Right ventricle myocardium inferior (tissue), 1 donor: ENCODE measurements around the gene FEN1. TPM values are rescaled to one million over a fixed set of nuclear protein-coding genes. Genes with fewer than 3 reads are reported as not detected.
A peak's percentile ranks its signal among the peaks of the same experiment; 100 is the strongest.

Experiments
- ATAC-seq: fragments of 200-7000 bp; cut with Tn5 transposase; one replicate; pipeline ENCODE4 v1.9.1; 2020; ENCODE audit warnings: mild to moderate bottlenecking, moderate library complexity
- DNase-seq: peaks from one replicate; pipeline ENCODE4 v3.0.0; 2021; ENCODE audit errors: missing footprints
- intact Hi-C: fragments of 100-400 bp; cut with DNase I; formaldehyde crosslinking; loops from one replicate; pipeline ENCODE4 v1.11.0; 2022
- long read RNA-seq: library from polyadenylated mRNA; unstranded; transcript quantifications from one replicate; pipeline ENCODE4 v2.0.0, GENCODE V29; 2021
- total RNA-seq: library from RNA; stranded (reverse); fragmentation: NEBNext Ultra II Directional; extraction: Animal tissue kit (Norgen Biotek cat#: 25700); gene quantifications from one replicate; pipeline ENCODE4 v1.2.1, GENCODE V29; 2021
- donor health status: DM: no; HTN: yes; CAD: no; lungs with severe emphysema.

FEN1 gene
- total RNA-seq = 7.0 TPM
- long read RNA-seq, transcript FEN1-201 (2 exons, 2,296 nt) = major isoform, 9 of 9 reads
- long read RNA-seq, partial matches to known transcripts = 0 of 9 reads
- long read RNA-seq, other reads (novel, unspliced or antisense) = 0 of 9 reads

GRCh38 chr11:61792310-61793082 is at the start of gene FEN1, which contains the start of gene TMEM258:
TSS of gene FEN1 (plus strand) at chr11:61792911. CDS start at chr11:61795362, 2,451 bp downstream.
TSS of gene TMEM258 (minus strand) at chr11:61792599. CDS start at chr11:61792558, 41 bp downstream.
- intact Hi-C loops = loop anchor here (2.0 kb wide), 2 partner anchors 290 to 316 kb away; no protein-coding TSS in a partner anchor
- DNase-seq = peak; percentile 95

GRCh38 chr11:61743486-61744095 is 49.1 kb upstream of the FEN1 start:
- DNase-seq (no peak), ATAC-seq (no peak)
- intact Hi-C loops = no loop called here

More at GRCh38 chr11:61792310-61793082, at the start of gene FEN1, which contains the start of gene TMEM258:
- peak; percentile 93 for ATAC-seq

DNA sequence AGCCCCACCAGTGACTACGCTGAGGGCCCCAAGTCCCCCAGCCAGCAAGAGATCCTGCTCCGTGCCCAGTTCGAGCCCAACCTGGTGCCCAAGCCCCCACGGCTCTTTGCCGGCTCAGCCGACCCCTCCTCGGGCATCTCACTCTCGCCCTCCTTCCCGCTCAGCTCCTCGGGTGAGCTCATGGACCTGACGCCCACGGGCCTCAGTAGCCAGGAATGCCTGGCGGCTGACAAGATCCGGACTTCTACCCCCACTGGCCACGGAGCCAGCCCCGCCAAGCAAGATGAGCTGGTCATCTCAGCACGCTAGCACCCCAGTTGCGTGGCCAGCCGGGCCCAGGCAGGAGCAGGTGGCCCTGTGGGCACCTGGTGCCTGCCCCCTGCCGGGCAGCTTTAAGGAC is 48.5 kb upstream of the FEN1 start:
- intact Hi-C loops = no loop called here
- no peak for ATAC-seq
- DNase-seq = no peak

DNA sequence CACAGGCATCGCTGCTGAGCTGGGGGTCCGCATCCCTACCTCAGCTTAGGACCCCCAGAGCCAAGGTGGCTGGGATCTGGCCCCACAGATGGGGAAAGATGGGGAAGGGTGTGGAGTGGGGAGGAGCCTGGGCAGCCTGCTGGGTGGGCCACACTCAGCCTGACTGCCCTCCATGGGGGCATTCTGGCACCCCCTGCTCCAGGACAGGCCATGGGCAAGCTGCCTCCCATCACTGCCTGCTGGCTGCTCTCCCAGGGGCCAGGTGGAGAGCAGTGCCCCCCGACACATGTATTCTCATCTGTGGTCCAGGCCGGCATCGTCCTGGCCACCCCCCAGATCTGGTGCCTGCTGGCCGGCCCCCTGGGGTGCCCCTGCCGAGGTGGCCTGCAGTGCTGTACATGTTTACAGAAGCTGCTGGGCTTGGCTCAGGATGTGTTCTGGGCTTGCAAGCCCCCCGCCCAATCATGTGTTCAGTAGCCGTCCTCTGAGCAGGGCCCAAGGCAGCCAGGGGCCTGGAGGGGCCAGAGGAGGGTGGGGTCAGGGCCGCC is 48.0 kb upstream of the FEN1 start:
- DNase-seq (no peak), ATAC-seq (no peak)
- intact Hi-C loops = no loop called here

DNA sequence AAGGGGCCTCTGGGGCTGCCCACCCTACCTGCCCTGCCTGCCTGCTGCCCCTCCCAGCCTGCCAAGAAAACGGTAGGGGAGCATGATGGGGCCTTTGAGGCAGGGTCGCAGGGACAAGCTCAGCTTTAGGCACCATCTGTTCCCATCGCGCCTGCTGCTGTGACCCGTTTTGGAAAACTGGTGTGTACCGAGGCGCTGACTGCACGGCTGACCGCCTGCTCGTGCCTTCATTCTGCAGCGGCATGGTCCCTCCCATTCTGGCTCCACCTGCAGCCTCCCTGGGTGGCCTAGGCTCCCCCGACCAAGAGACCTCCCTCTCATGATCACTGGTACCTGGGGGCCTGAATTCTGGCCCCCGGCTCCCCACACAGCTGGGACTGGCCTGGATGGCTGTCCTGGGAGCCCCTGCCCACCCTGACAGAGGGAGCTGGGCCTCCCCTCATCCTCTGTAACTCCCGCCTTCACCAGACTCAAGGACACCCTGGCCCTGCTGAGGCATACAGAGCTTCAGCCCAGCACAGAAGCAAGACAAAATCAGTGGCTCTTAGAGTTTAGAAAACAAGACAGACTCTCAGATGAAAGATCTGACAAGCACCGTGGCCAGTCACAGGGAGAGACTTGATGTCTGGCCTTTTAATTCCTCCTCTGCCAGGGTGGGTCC is 46.8 kb upstream of the FEN1 start:
- ATAC-seq = no peak
- intact Hi-C loops = no loop called here

DNA sequence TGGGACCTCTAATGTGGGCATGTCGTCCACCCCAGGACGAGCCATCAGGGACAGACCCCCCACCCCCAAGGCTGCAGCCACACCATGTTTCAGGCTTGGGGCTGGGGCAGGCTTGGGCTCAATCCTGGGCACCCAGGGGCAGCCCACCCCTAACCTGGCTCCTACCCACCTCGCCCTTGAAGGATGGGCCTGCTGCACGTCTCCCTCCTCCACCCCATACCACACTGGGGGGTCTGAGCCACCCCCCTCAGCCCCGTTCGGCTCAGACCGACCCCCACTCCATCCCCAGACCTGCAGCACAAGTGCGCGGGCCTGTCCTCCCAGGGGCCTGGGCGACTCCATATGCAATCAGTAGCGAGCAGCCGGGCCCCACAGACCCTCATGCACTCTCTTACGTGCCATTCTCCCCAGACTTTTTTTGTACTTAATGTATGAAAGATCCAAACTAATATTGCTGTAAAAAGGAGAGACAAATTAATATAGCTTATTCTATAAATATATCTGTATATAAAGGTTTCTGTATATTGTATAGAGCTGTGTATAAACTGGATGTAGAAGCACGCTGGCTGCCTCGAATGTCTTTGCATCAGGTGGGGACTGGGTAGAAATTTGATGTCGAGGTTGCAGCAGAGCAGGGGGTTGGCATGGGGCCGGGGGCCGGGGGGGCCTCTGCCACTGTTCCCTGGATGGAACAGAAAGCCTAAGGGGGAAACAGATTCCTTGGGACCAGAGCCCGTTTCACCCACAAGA is 46.1 kb upstream of the FEN1 start:
- no peak for DNase-seq
- intact Hi-C loops = no loop called here
- no peak for ATAC-seq

More for the DNA sequence above, 46.8 kb upstream of the FEN1 start:
- DNase-seq = no peak

DNA sequence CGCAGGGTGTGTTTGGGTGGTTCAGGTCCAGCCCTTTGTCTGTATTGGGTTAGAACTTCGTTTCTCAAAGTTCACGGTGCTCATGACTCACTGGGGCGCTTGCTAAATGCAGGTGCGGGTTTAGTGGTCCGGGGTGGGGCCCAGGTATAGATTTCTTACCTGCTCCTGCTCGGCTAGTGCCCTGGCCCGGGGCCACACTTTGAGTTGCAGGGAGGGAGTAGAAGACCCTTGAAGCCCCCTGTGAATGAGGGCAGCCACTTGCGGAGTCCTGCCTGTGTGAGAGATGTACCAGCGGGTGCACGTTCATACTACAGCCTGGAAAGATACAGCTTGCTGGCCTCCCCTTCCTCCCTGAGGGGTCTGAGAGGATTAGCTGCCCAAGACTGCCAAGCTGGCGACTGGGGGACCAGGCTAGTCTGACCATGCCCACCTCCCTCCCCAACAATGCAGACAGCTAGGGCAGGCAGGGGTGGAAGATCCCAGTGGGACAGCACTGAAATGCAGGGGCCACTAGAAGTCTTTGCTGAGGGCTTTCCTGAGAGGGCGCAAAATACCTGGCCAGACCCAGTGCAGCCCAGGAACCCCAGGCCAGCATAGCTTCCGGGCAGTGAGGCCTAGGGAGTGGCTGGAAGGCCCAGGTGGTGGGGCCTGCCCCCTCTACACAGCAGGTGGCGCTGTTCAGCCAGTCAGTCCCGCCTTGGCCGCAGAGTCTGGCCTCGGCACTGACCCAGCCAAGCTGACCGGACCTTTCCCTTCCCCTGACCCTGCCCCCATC is 45.3 kb upstream of the FEN1 start:
- intact Hi-C loops = no loop called here
- peak; percentile 88 for DNase-seq
- peak; percentile 83 for ATAC-seq

- peak; percentile 22 for ATAC-seq
- intact Hi-C loops = no loop called here
- no peak for DNase-seq
Observed at GRCh38 chr11:61747967-61748285, 44.8 kb upstream of the FEN1 start.

DNA sequence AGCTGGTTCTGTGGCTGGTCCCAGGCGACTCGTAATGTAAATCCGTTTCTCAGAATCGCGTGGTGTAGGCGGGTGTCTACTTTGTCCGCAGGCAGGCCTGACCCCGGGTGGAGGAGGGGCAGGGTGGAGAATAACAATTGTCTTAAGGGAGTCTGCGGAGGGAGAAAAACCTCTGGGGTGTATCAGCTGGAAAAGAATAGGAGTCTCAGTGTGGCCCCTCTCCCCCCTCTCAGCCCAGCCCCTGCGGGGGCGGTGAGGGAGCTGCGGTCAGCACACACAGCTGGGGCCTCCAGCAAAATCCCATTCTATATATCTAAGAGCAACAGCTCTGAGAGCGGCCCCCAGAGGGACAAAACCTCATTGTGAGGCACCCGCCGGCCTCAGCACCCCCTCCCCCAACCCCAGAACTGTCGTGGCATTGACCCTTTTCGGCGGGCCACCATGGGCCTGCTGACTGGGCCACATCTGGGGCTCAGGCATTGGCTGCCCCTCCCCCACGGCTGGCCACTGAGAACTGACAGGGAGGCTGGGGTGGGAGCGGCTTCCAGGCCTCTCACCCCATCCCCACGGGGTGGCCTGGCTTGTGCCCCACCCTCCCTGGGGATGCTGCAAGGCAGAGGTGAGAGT is 43.0 kb upstream of the FEN1 start:
- ATAC-seq (no peak), DNase-seq (no peak)
- intact Hi-C loops = no loop called here

DNA sequence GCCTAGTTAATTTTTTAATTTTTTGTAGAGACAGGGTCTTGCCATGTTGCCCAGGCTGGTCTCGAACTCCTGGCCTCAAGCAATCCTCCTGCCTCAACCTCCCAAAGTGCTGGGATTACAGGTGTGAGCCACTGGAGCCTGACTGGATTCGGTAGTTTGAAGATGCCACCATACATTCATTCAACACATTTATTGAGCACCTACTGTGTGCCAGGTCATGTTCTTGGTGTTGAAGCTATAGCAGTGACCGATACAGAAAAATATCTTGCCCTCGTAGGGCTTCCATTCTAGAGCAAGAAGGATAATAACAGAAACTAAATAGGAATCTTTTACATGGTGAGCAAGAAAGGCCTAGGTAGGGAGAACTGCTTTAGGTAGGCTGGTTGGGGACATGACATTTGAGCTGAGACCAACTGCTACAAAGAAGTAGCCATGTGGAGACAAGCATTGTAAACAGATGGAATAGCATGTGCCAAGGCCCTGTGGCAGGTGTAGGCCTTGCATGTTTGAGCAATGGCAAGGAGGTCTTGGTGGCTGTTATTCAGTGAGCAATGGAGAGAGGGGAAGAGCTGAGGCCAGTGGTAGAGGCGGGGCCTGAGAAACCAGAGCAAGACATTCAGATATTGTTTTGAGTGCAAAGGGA is 42.0 kb upstream of the FEN1 start:
- no peak for DNase-seq
- no peak for ATAC-seq
- intact Hi-C loops = no loop called here

- ATAC-seq (no peak), DNase-seq (no peak)
- intact Hi-C loops = no loop called here
Observed at GRCh38 chr11:61751384-61751783, 41.3 kb upstream of the FEN1 start.

- intact Hi-C loops = loop anchor here (2.0 kb wide), 1 partner anchor 356 kb away; no protein-coding TSS in a partner anchor
- ATAC-seq = peak; percentile 42
- no peak for DNase-seq
Observed at GRCh38 chr11:61752117-61752924, 40.4 kb upstream of the FEN1 start, which contains the start of gene MYRF. TSS of gene MYRF (plus strand) at chr11:61752636. CDS start at chr11:61752745, 109 bp downstream.

DNA sequence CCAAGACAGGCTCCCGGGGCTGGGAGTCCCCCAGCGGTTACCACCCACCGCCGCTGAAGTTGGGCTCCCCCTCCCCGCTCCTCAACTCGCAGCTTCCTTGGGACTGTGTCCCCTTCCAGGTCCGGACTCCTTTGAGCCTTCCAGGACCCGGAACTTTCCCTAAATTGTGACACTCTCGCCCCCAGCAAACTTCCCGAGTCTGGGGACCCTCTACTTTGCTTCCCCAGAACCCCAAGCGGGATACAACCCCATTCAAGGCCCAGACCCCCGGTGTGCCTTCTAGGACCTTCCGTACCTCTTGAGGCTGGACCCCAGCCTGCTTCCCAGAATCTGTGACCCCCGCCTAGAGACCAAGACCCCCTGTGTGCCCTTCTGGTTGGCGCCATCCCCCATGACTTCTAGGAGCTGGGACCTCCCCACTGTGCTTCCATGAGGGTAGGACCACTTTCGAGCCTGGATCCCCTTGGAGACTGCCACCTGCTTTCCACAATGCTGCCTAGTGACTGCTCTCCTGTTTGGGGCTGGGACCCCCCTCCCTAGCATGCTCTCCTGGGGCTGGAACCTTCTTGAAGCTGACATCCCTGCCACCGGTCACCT is 39.7 kb upstream of the FEN1 start:
- ATAC-seq (no peak), DNase-seq (no peak)
- intact Hi-C loops = loop anchor here (2.0 kb wide), 1 partner anchor 356 kb away; no protein-coding TSS in a partner anchor

- no peak for ATAC-seq
- intact Hi-C loops = loop anchor here (2.0 kb wide), 1 partner anchor 355 kb away; no protein-coding TSS in a partner anchor
Observed at GRCh38 chr11:61753672-61754071, 39.0 kb upstream of the FEN1 start.

More at GRCh38 chr11:61753672-61754071, 39.0 kb upstream of the FEN1 start:
- no peak for DNase-seq
